ENCODE data around the gene GJA8. TPM values are rescaled to one million over a fixed set of nuclear protein-coding genes. Genes with fewer than 3 reads are reported as not detected.
A peak's percentile ranks its signal among the peaks of the same experiment; 100 is the strongest.

Gene GJA8
- total RNA-seq, 6 donors from 2014 or later = not detected

DNA sequence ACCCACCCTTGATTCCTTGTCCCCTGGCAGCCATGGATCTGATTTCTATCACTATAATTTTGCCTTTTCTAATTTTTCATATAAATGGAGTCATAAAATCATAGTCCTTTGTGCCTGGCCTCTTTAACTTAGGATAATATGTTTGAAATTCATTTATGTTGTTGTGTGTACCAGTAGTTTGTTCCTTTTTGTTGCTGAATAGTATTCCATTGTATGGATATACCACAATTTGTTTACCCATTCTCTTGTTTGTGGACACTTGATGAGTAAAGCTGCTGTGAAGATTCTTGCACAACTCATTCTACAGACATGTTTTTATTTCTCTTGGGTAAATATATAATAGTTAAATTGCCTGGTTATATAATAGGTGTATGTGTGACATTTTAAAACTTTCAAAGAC lies 22.7 kb upstream of the GJA8 start:
- Histone ChIP-seq H3K4me3 (no peak overlapping the region), H3K27ac (no peak overlapping the region), H3K4me1 (no peaks in the 10 kb centered on the region), H3K27me3 (no peaks in the 10 kb centered on the region), H3K9me3 (peaks cover 0 to 5% (median 0%) of the 10 kb centered on the region in 4 donors), H3K36me3 (no peaks in the 10 kb centered on the region)
- DNase-seq = no peak
- no peak for TF ChIP-seq EP300 (IDR thresholded peaks at IDR 0.05)
- TF ChIP-seq POLR2AphosphoS5 (IDR thresholded peaks at IDR 0.05) = no peak
- no peak for TF ChIP-seq CTCF (IDR thresholded peaks at IDR 0.05)
- TF ChIP-seq POLR2A (IDR thresholded peaks at IDR 0.05) = no peak
- no peak for ATAC-seq (ENCODE audit: low FRiP score in 2 of 2)

GRCh38 chr1:147882535-147882934 lies 20.1 kb upstream of the GJA8 start:
- Histone ChIP-seq H3K9me3 (peaks cover 0 to 5% (median 0%) of the 10 kb centered on the region in 4 donors), H3K4me1 (no peaks in the 10 kb centered on the region), H3K27me3 (no peaks in the 10 kb centered on the region), H3K36me3 (no peaks in the 10 kb centered on the region), H3K27ac (no peak overlapping the region), H3K4me3 (no peak overlapping the region)
- ATAC-seq (ENCODE audit: low FRiP score in 2 of 2) (no peak), DNase-seq (no peak)
- WGBS, 2 donors = 66 to 71% methylated on average over 2 of the region's 2 CpGs
- TF ChIP-seq POLR2AphosphoS5 (IDR thresholded peaks at IDR 0.05) (no peak), CTCF (IDR thresholded peaks at IDR 0.05) (no peak), EP300 (IDR thresholded peaks at IDR 0.05) (no peak), POLR2A (IDR thresholded peaks at IDR 0.05) (no peak)

GRCh38 chr1:147890177-147890790 lies 12.3 kb upstream of the GJA8 start:
- TF ChIP-seq POLR2AphosphoS5 (IDR thresholded peaks at IDR 0.05) (no peak), CTCF (IDR thresholded peaks at IDR 0.05) (peak; percentile 62 to 82 (median 66)), POLR2A (IDR thresholded peaks at IDR 0.05) (no peak)
- no peak overlapping the region for H3K27ac ChIP-seq
- no peak overlapping the region for H3K4me3 ChIP-seq
- no peaks in the 10 kb centered on the region for H3K9me3 ChIP-seq
- H3K4me1 ChIP-seq = peaks cover 0 to 8% (median 6%) of the 10 kb centered on the region in 4 donors
- WGBS, 2 donors = 4 to 8% methylated on average over 10 to 12 of the region's 12 CpGs
- H3K36me3 ChIP-seq = no peaks in the 10 kb centered on the region
- H3K27me3 ChIP-seq = no peaks in the 10 kb centered on the region
- DNase-seq (peak; percentile 70 to 94), ATAC-seq (ENCODE audit: low FRiP score in 2 of 2) (peak; percentile 80 to 89)

DNA sequence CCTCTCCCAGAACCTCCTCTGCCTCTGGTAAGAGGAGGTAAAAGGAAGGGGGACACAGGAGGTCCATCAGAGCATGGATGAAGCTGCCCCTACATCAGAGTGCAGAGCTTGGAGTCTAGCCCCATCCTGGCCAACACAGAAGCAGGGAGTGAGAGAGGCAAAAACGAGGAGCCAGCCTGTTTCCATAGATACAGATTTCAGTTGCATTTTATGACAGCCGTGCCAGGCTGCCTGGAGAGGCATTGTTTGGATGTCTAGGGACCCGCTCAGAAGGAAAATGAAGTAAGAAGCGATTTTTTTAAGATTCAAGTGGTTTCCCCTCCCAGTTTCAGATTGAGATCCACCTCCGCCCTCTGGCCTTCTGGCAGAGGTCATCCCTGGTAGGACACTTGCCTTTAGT lies 11.5 kb upstream of the GJA8 start:
- peaks cover 0 to 8% (median 6%) of the 10 kb centered on the region in 4 donors for H3K4me1 ChIP-seq
- no peak overlapping the region for H3K27ac ChIP-seq
- no peak for TF ChIP-seq POLR2A (IDR thresholded peaks at IDR 0.05)
- no peak for TF ChIP-seq CTCF (IDR thresholded peaks at IDR 0.05)
- no peak for TF ChIP-seq EP300 (IDR thresholded peaks at IDR 0.05)
- TF ChIP-seq POLR2AphosphoS5 (IDR thresholded peaks at IDR 0.05) = no peak
- H3K36me3 ChIP-seq = no peaks in the 10 kb centered on the region
- WGBS, 2 donors = 84% methylated on average over 5 of the region's 5 CpGs
- ATAC-seq (ENCODE audit: low FRiP score in 2 of 2) (no peak), DNase-seq (no peak)
- no peaks in the 10 kb centered on the region for H3K27me3 ChIP-seq
- no peak overlapping the region for H3K4me3 ChIP-seq
- no peaks in the 10 kb centered on the region for H3K9me3 ChIP-seq

DNA sequence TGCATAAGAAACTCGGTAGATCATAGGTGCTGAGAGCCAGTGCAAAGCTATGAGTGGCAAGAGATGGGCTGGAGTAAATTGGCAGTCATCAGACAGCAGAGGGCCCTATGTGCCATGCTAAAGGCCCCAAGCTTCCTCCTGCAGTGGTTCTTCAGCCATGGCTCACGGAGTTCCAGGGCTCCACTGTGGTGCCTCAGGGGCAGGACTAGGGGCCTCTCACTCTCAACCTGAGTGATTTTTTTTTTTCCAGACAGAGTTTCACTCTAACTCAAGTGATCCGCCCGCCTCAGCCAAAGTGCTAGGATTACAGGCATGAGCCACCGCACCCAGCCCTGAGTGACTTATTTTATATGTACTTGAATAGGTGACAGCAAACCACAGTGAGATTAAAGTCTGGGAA lies 10.4 kb upstream of the GJA8 start:
- TF ChIP-seq CTCF (IDR thresholded peaks at IDR 0.05) = no peak
- no peak for TF ChIP-seq POLR2AphosphoS5 (IDR thresholded peaks at IDR 0.05)
- no peak for TF ChIP-seq POLR2A (IDR thresholded peaks at IDR 0.05)
- TF ChIP-seq EP300 (IDR thresholded peaks at IDR 0.05) = no peak
- DNase-seq (no peak), ATAC-seq (ENCODE audit: low FRiP score in 2 of 2) (no peak)
- H3K36me3 ChIP-seq = no peaks in the 10 kb centered on the region
- H3K27me3 ChIP-seq = no peaks in the 10 kb centered on the region
- H3K4me1 ChIP-seq = peaks cover 0 to 8% (median 6%) of the 10 kb centered on the region in 4 donors
- no peak overlapping the region for H3K4me3 ChIP-seq
- no peaks in the 10 kb centered on the region for H3K9me3 ChIP-seq
- 67% methylated on average over 5 of the region's 5 CpGs for WGBS, 2 donors
- no peak overlapping the region for H3K27ac ChIP-seq

All from upper lobe of left lung (tissue), 6 donors.